Right lung (tissue), 5 donors: ENCODE data around the gene HIPK2. TPM values are rescaled to one million over a fixed set of nuclear protein-coding genes. Genes with fewer than 3 reads are reported as not detected.

Experiments used
- DNase-seq, 2 donors: peaks; one replicate each; pipeline ENCODE4 v3.0.0-alpha.2; 2013
- polyA plus RNA-seq, 5 donors: library from polyadenylated mRNA; unstranded; fragments of 120-200 nt; gene quantifications; one replicate each; pipeline versions ENCODE4 v1.2.1 to v1.2.3, GENCODE V29; 2013; ENCODE audit warnings: inconsistent platforms in 1 of 5, low replicate concordance in 1 of 5; ENCODE audit not compliant: insufficient read length in 5 of 5, insufficient read depth in 1 of 5

The HIPK2 gene
- polyA plus RNA-seq, 5 donors = 17.6 to 30.1 (median 24.5) TPM

GRCh38 chr7:139654276-139655181 is 123.3 kb downstream of the HIPK2 start:
- DNase-seq = no peak

- DNase-seq = no peak
Observed at GRCh38 chr7:139651914-139652313, 125.9 kb downstream of the HIPK2 start.

GRCh38 chr7:139651308-139651707 is 126.5 kb downstream of the HIPK2 start:
- DNase-seq = no peak

- DNase-seq = no peak
Observed at GRCh38 chr7:139650429-139651100, 127.2 kb downstream of the HIPK2 start.

GRCh38 chr7:139648941-139649425 is 128.8 kb downstream of the HIPK2 start:
- no peak for DNase-seq

GRCh38 chr7:139648391-139648861 is 129.4 kb downstream of the HIPK2 start:
- DNase-seq = no peak

GRCh38 chr7:139647814-139648390 is 129.9 kb downstream of the HIPK2 start:
- DNase-seq = no peak

GRCh38 chr7:139647085-139647484 is 130.7 kb downstream of the HIPK2 start:
- no peak for DNase-seq

GRCh38 chr7:139646566-139646965 is 131.2 kb downstream of the HIPK2 start:
- DNase-seq = no peak

- peak; percentile 61 to 75 for DNase-seq
Observed at GRCh38 chr7:139645572-139646523, 131.9 kb downstream of the HIPK2 start.

- DNase-seq = no peak
Observed at GRCh38 chr7:139643951-139644585, 133.7 kb downstream of the HIPK2 start.

GRCh38 chr7:139642283-139642682 is 135.5 kb downstream of the HIPK2 start:
- no peak for DNase-seq

GRCh38 chr7:139641337-139641992 is 136.3 kb downstream of the HIPK2 start:
- no peak for DNase-seq

- no peak for DNase-seq
Observed at GRCh38 chr7:139640681-139641080, 137.1 kb downstream of the HIPK2 start.

- no peak for DNase-seq
Observed at GRCh38 chr7:139639563-139639962, 138.2 kb downstream of the HIPK2 start.

GRCh38 chr7:139635526-139636302 is 142.1 kb downstream of the HIPK2 start:
- DNase-seq = no peak

- no peak for DNase-seq
Observed at GRCh38 chr7:139634087-139634486, 143.7 kb downstream of the HIPK2 start.

GRCh38 chr7:139631520-139632031 is 146.2 kb downstream of the HIPK2 start:
- DNase-seq = no peak
